B cell (primary cell): Measurements from ENCODE around the gene PRDM5.

Experiments
- CTCF ChIP-seq: fragments of 200-600 bp; IDR thresholded peaks from one replicate; pipeline ENCODE4 v1.8.0; 2022; ENCODE audit warnings: antibody characterized with exemption, mild to moderate bottlenecking
- EZH2 ChIP-seq: IDR thresholded peaks from 2 replicates; pipeline ENCODE4 v1.6.1; 2012; ENCODE audit warnings: borderline replicate concordance, low read depth, mild to moderate bottlenecking, moderate library complexity, low read length; ENCODE audit not compliant: insufficient read depth, poor library complexity, severe bottlenecking

- no peak for TF ChIP-seq CTCF
- no peak for TF ChIP-seq EZH2
These were observed 248.8 kb downstream of the PRDM5 start for GRCh38 chr4:120673696-120674095.
